GF-D8 (cell line): Measurements from ENCODE around the gene CLEC3B.
"Not testable (repeated sequence)": the region's sequence is repeated elsewhere in the genome, so short reads cannot be mapped to it uniquely, and the experiment has no call there.

Experiments
- DNase-seq: peaks from one replicate; lab custom pipeline; 2025; lab: John Stamatoyannopoulos, UW

The CLEC3B gene

DNA sequence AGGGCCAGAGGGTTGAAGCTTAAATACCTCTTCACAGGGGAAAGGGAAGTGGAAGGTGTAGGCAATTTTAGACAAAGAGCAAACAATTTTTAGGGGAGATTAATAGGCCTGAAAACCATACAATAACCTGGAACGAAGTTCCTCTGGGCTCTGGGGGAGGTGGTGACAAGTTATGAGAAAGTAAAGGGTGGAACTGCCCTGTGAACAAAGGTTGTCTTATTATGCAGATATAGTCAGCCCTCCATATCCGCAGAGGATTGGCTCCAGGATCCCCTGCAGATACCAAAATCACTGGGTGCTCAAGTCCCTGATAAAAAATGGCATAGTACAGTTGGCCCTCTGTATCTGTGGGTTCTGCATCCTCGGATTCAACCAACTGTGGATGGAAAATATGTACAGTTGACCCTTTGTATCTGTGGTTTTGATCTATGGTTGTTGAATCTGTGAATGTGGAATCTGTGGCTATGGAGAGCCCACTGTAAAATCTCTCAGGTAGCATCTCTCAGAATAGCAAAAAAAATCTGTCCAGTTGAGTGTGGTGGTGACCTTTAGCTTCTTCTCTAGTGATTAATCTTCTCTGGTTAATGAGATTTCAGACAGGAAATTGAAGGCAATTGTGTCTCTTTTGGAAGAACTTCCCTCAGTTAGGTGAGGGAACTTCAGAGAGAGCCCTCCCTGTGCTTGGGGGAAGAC is 40.2 kb downstream of the CLEC3B start:
- DNase-seq, result no peak

GRCh38 chr3:45067486-45067885 is 41.4 kb downstream of the CLEC3B start:
- DNase-seq, result no peak

DNA sequence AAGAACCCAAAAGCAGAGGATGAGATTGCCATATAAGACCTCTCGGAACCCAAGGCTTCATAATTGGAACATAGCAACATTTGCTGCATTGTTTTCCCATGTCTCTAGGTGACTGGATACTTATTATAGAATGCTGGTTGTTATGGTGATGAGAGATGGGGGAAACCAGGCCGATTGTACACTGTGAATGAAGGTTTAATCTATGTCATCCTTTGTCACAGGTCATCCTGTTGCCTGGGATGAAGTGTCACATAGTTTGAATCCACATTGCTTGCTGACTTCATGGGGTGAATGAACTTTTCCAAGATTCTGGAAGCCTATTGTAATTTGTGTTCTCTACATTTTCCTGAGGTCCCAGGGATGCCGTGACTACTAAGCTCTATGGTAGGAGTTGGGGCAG is 41.8 kb downstream of the CLEC3B start:
- DNase-seq, result no peak

- DNase-seq, result no peak
Measured at GRCh38 chr3:45071075-45071474, 45.0 kb downstream of the CLEC3B start.

DNA sequence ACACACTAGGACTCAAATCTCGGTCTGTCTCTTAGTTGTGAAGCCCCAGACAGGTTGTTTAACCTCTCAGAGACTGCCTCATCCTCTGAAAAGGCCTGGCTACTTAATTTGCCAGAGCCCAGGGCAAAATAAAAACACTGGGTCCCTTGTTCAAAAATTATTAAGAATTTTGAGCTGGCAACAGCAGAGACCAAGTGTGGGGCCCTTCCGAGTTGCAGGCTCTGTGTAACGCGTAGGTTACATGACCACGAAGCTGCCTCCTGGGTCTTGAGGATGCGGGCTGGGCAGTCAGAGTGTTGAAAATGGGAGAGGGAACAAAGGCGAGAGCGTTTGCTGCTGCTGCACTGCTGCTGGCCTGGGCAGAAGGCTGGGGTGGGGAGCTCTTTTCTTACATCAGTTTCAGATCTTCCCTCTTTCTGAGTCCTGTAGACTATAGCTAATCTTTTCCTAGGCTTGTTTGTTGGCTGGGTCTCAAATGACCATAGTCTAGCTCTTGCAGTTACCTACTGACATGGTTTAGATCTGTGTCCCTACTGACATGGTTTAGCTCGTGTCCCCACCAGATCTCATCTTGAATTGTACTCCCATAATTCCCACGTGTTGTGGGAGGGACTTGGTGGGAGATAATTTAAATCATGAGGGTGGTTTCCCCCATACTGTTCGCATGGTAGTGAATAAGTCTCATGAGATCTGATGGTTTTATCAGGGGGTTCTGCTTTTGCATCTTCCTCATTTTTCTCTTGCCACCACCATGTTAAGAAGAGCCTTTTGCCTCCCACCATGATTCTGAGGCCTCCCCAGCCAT is 49.9 kb downstream of the CLEC3B start:
- no peak for DNase-seq

- DNase-seq, result not testable (repeated sequence)
Measured at GRCh38 chr3:45078256-45078655, 52.2 kb downstream of the CLEC3B start.

- no peak for DNase-seq
Measured at GRCh38 chr3:45078910-45079522, 52.9 kb downstream of the CLEC3B start.

DNA sequence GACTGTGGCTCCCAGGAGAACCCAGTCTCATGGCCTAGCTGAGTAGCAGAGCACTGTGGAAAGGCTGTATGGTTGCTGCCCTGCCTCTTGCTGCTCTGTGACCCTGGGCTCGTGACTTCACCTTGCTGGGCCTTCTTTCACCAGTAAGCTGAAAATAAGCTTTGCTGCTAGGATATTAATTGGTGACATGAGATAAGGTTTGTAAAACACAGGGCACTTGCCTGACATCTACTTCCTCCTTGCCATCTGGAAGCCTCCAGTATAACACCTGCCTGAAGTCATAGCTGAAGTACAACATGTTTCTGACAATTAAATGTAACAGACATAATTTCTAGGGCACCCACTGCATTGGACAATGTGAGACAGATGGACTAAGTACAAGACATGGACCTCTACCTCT is 53.6 kb downstream of the CLEC3B start:
- no peak for DNase-seq

DNA sequence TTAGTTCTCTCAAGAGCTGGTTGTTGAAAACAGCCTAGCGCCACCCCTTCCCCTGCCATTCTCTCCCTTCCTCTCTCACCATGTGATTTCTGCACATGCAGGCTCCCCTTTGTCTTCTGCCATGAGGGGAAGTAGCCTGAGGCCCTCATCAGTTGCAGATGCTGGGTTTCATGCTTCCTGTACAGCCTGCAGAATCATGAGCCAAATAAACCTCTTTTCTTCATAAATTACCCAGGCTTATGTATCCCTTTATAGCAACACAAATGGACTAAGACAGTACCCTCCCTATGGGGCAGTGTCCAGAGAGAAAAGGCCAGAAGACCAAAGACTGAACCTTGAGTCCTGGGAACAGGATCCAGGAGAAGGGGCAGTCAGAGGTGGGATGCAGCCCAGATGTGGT is 54.7 kb downstream of the CLEC3B start:
- no peak for DNase-seq

- no peak for DNase-seq
Measured at GRCh38 chr3:45081506-45082141, 55.5 kb downstream of the CLEC3B start.

DNA sequence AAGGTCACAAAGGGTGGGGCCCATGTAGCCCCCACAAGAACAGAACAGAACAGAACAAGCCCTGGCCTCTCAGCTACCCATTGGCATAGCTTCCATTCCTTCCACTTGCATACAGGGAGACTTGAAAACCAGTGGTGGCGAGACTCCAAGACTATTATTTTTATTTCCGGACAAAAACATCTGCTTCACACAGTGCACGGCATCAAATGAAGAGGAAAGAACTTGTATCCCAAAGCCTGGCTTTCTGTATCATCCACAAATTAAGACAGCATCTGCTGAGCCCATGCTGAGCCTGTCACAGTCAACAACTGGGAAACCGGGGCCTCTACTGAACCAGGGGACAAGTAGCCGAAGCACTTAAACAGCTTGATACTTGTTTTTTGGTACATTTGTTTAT is 56.0 kb downstream of the CLEC3B start:
- no peak for DNase-seq

- no peak for DNase-seq
Measured at GRCh38 chr3:45083023-45083422, 56.9 kb downstream of the CLEC3B start.

DNA sequence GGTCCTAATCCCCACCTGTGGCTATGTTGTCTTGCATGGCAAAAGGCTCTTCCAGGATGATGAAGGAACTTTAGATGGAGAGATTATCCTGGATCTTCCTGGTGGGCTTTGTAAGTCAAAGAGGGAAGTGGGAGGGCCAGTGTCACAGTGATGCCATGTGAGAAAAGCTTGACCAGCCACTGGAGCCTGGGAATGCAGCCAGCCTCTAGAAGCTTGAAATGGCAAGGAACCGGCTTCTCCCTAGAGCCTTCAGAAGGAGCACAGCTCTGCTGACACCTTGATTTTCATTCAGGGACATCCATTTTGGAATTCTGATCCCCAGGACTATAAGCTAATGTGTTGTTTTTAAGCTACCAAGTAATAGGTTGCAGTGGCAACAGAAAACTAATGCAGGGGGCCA is 58.3 kb downstream of the CLEC3B start:
- DNase-seq, result no peak

DNA sequence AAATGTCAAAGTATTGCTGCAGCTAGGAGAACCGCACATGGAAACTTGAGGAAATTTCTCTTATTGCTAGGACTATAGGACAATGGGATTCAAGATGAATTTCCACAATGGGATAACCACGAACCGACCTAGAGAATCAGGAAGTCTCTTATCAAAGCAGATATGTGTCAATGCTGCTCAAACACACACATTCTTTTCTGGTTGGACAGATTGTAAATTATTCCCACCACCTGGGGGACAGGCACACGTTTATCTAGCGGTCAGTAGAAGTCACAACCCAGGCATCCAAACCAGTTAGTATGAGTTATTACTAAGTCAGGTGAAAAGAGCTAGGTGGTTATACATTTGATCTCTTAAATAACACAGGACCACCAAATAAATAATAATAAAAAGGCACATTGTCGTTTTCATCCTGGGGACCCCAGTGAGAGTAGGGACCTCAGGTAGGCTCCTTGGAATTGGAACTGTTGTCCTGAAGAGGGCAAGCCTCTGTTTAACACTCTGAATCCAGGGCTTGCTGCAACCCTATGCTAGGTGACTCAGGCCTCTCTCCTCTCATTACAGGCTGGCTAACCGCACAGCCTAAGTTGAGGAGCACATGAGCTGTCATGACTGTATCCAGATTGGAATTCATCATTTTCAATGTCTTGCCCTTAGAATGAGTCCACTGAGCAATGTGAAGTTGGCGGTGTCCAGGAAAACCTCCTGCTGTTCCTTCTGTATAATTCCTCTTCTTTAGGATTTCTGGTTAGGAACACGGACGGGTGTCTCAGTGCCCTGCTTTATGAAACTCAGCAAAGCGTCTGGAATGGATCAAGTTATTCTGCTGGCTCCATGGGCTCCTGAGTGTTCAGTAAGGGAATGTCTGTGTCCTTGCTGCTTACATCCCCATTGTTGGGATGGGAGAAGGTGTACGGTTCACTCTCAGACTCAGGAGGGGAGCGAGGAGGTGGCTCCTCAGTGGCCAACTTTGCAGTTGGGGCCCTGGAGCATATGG is 59.0 kb downstream of the CLEC3B start:
- DNase-seq, result no peak
